ENCODE data around the gene PQBP1. TPM values are rescaled to one million over a fixed set of nuclear protein-coding genes. Genes with fewer than 3 reads are reported as not detected.
"Not testable (repeated sequence)": the region's sequence is repeated elsewhere in the genome, so short reads cannot be mapped to it uniquely, and the experiment has no call there.

The PQBP1 gene
- 10 to 100 TPM; 36.6 to 59.7 (median 55.2) TPM for total RNA-seq

- TF ChIP-seq CTCF (IDR thresholded peaks at IDR 0.05), result no peak
- ATAC-seq (ENCODE audit: low FRiP score) (peak; percentile 92), DNase-seq (ENCODE audit: low spot score) (peak; percentile 50)
Observed at GRCh38 chrX:48897625-48898306, at the start of gene PQBP1, which contains the start of gene TIMM17B. Gene PQBP1 (plus strand): TSS chrX:48897930. CDS start chrX:48898510, 580 bp downstream. Gene TIMM17B (minus strand): TSS chrX:48897768. CDS start chrX:48897749, 19 bp downstream.

- ATAC-seq (ENCODE audit: low FRiP score) (no peak), DNase-seq (ENCODE audit: low spot score) (no peak)
- no peak for TF ChIP-seq CTCF (IDR thresholded peaks at IDR 0.05)
Observed at GRCh38 chrX:48848847-48849246, 48.9 kb upstream of the PQBP1 start.

GRCh38 chrX:48852857-48853256, 44.9 kb upstream of the PQBP1 start:
- no peak for DNase-seq (ENCODE audit: low spot score)
- TF ChIP-seq CTCF (IDR thresholded peaks at IDR 0.05), result no peak
- ATAC-seq (ENCODE audit: low FRiP score), result no peak

GRCh38 chrX:48853494-48853893, 44.2 kb upstream of the PQBP1 start:
- ATAC-seq (ENCODE audit: low FRiP score); DNase-seq (ENCODE audit: low spot score): not testable (repeated sequence)

- not testable (repeated sequence) for ATAC-seq (ENCODE audit: low FRiP score); DNase-seq (ENCODE audit: low spot score)
Observed at GRCh38 chrX:48854121-48854804, 43.5 kb upstream of the PQBP1 start.

- no peak for ATAC-seq (ENCODE audit: low FRiP score)
- DNase-seq (ENCODE audit: low spot score), result no peak
- no peak for TF ChIP-seq CTCF (IDR thresholded peaks at IDR 0.05)
Observed at GRCh38 chrX:48854898-48855297, 42.8 kb upstream of the PQBP1 start.

GRCh38 chrX:48864210-48864609, 33.5 kb upstream of the PQBP1 start:
- TF ChIP-seq CTCF (IDR thresholded peaks at IDR 0.05), result no peak
- no peak for DNase-seq (ENCODE audit: low spot score)
- no peak for ATAC-seq (ENCODE audit: low FRiP score)

GRCh38 chrX:48872017-48872416, 25.7 kb upstream of the PQBP1 start:
- DNase-seq (ENCODE audit: low spot score), result not testable (repeated sequence)

GRCh38 chrX:48876944-48877343, 20.8 kb upstream of the PQBP1 start:
- not testable (repeated sequence) for ATAC-seq (ENCODE audit: low FRiP score); DNase-seq (ENCODE audit: low spot score)

More at GRCh38 chrX:48872017-48872416, 25.7 kb upstream of the PQBP1 start:
- ATAC-seq (ENCODE audit: low FRiP score), result not testable (repeated sequence)
